Dermis blood vessel endothelial cell (primary cell): ENCODE data around the gene NOX5. TPM values are rescaled to one million over a fixed set of nuclear protein-coding genes. Genes with fewer than 3 reads are reported as not detected.
A peak's percentile ranks its signal among the peaks of the same experiment; 100 is the strongest.

Experiments used
- DNase-seq: peaks from one replicate; pipeline ENCODE4 v3.0.0; 2010
- total RNA-seq: library from RNA; depleted of rRNA; stranded (reverse); fragments of >200 nt; gene quantifications from 2 replicates; pipeline ENCODE4 v1.2.3, GENCODE V29; 2014

NOX5 gene
- total RNA-seq, 1 donor from 2014 or later = under 0.01 TPM

DNA sequence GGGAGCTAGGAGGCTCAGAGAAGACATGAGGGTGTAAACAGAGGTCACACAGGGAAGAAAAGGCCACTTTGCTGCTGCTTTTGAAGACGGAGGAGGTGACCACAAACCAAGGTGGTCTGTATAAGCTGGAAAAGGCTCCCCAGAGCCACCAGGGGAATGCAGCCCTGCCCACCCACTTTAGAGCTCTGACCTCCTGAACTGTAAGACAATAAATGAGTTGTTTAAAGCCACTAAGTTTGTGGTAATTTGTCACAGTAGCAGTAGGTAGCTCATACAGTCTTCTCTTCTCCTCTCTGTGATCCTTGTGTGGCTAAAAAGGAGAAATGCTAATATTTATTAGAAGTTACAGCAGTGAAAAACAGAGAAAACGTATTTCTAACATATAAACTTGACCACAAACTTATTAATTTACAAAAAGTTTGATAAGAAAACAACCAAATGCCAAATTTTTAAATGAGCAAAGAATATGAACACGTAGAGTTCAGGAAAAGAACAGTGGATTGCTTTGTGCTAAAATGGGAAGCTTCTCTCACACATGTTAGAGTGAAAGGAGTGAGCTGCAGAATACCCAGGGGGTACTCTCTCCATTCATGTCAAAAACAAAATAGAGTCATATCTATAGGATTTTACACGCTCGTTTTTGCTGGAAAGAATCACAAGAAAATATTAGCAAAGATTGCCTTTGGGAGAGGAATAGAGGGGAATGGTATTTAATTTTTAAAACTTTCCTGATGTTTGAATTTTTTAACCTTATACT, 71.0 kb downstream of the NOX5 start:
- DNase-seq = no peak

DNA sequence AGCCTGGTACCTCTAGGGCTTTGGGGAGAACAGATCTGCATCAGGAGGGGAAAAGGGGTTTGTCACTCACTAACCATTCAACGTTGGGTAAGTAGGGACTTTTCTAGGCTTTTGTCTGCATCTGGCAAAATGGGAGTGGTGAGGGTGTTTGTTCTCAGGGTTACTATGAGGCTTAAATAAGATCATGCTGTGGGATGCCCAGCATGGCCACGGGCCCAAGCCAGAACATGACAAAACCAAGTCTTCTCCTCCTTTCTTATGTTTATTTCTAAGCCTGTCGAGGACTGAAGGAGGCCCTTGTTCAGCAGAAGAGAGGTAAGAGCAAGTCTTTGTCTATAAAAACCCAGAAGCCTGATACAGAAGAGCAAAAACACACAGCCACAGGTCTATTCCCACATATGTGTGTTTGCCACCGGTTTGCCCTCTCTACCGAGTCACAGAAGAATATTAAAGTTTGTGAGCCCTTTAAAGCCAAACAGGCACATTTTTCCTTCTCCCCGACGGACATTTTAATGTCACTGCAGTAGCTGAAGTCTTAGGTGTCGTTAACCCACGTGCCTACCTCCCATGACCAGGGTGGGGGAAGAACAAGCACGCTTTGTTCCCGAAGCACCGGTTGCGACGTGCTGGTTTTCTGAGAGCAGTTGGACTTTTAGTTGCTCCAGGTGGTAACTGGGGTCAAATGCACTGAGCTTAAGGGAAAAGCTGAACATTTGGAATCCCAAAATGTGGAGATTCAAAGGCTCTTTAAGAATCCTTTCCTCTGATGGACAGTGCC, 72.1 kb downstream of the NOX5 start:
- DNase-seq = no peak

DNA sequence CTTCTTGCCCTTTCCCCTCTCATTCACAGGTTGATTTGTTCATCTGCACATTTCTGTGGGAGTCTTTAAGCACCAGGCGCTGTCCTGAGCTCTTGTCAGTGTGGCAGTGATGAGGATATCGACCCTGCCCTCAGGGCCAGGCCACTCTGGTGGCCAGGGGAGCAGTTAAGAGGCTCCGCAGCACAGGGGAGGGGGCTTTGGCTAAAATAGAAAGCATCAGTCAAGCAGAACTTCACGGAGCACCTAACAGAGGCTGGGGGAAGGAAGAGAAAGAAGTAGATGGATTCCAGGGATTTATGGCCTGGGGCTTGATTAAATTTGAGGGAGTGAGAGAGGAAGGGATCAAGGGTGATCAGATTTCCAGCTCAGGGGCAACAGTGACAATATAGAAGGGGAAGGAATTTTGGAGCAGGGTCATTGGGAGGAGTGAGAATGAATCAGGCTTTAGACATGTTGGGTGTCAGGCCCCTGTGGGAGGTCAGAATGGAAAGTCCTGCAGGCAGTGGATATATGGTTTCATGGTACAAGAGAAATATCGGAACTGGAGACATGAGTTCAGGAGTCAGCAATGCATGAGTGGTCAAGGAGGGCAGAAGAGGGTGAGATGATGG, 73.0 kb downstream of the NOX5 start:
- DNase-seq = no peak

DNA sequence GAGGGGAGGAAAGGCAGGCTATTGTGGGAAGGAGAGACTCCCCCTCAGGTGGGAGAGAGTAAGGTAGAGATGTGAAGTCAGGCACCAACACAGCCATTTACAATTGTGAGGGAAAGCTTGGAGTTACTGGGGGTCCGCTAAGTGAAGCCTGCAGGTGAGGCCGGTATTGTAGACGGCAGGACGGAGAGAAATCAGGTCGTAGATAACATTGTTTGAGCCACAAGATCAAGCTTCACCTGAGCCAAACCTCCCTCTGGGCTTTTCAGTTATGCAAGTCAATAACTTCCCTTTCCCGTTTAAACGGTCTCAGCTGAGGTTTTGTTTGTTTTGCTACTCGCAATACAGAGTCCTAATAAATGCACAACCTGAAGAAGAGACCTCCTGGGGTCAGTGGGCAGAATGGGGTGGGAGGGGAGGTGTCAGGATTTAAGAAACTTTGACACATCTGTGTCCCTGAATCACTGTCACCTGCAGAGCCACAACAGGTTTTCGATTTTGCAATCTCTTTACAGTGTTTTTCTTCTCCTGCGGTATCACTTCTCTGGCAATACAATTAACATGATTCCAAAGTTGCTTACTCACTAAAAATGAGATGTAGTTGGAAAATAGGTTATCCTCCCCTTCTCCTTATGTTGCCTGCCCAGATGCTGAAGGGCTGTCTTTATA, 73.9 kb downstream of the NOX5 start:
- DNase-seq = no peak

DNA sequence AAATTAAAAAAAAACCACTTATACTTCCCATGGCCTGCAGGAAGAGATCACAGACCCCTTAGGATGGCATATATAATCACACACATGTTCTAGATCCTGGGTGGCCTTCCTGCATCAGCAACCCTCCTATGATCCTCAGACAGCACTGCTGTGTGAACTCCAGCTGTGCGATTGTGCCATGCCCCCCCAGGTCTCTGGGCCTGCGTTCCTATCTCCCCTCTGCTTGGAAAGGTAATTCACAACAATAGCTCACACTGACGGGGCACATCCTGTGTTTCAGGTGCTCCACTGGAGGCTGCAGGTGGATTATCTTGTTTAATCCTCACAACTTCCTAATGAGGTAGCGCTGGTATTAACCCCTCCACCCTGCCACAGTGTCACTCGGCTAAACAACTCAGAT, 74.8 kb downstream of the NOX5 start:
- no peak for DNase-seq

DNA sequence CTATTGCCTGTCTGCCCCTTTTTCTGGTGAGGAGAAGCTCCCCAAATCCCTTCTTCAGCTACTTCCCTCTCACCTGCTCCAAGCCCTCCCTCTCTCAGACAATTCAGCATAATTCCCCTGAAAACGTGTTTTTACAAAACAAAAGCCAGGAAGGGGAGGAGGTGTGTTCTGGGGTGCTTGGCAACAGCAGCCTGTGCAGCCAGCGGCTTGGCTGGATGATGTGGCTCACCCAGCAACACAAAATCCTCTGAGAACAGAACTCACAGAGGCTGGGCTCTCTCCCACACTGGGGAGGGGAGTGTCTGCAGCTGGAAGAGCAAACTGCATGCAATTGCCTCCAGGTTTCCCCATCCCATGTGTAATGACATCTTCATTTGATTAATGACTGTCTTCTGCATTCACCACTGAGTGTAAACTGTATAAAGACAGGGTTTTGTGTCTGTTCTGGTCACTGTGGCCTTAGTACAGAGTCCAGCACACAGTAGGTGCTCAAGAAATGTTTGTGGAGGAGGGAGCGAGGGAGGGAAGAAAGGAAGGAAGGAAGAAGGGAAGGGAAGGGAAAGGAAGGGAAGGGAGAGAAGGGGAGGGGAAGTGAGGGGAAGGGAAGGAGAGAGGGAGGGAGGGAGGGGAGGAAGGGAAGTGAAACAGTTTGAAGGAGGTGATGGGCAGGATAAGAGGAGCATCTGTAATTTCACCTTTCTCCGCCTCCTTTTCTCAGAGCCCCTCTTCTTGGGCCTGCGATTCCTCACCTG, 75.9 kb downstream of the NOX5 start:
- DNase-seq = peak; percentile 34

DNA sequence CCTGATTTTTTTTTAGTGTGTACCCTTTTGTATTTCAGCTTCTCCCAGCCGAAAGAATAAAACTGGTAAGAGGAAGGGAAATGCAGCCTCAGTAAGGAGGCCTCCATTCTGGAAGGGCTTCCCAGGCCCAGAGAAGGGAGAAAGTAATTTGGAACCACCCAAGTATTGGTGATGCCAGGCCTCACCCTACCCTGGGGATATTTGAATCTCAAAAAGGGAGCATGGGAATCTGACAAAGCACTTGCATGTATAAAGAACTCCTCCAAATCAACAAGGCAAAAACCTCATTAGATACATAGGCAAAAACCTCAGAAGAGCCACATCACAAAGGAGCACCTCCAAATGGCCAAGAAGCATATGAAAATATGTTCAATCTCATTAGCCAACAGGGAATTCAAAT, 77.2 kb downstream of the NOX5 start:
- DNase-seq = no peak

DNA sequence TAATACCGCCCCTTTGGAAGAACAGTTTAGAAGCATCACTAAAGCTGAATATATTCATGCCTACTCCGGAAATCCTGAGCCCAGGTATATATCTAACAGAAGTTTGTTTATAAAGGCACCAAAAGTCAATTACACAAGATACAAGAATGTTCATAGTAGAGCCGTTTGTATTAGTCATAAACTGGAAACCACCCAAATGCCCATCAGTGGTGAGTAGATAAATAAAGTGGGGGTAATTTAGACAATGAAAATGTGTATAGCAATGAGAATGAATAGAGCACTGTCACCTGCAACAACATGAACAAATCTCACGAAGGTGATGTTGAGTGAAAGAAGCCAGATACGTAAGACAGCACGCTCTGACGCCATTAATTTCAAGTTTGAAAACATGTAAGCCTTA, 77.7 kb downstream of the NOX5 start:
- DNase-seq = peak; percentile 80

DNA sequence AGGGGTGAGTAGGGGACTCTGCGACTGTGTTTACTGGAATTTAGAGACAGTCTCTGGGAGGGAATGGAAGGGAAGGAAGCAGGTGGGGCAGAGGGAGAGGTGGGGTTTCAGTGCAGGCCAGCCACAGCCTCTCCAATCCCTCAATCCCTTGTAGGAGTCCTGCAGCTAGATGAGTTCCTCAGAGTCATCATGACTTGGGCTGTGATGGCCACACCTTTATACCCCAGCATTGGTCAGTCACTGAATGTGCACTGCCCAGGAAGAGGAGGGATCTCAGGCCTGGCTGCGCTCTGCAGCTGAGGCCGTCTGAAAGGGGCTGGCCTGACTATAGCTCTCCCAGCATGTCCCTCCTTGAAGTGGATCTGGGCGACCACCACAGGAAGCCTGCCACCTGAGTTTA, 78.6 kb downstream of the NOX5 start:
- DNase-seq = peak; percentile 82

DNA sequence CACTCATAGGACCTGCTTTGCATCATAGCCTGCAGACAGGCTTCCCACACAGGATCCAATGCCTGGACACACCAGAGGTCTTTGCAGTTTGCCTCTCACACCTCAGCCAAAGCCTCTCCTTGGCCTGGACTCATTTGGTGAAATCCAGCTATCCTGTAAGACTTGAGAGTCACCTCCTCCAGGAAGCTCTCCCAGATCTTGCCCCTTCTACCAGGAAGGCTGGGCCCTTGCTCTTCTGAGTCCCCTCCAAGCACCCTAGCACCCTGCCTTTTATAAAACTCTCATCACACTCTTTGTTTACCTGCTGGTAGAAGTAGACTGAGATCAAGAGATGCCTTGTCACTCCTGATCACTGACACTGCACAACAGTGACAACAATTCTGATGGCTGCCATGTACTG, 79.1 kb downstream of the NOX5 start:
- DNase-seq = no peak

DNA sequence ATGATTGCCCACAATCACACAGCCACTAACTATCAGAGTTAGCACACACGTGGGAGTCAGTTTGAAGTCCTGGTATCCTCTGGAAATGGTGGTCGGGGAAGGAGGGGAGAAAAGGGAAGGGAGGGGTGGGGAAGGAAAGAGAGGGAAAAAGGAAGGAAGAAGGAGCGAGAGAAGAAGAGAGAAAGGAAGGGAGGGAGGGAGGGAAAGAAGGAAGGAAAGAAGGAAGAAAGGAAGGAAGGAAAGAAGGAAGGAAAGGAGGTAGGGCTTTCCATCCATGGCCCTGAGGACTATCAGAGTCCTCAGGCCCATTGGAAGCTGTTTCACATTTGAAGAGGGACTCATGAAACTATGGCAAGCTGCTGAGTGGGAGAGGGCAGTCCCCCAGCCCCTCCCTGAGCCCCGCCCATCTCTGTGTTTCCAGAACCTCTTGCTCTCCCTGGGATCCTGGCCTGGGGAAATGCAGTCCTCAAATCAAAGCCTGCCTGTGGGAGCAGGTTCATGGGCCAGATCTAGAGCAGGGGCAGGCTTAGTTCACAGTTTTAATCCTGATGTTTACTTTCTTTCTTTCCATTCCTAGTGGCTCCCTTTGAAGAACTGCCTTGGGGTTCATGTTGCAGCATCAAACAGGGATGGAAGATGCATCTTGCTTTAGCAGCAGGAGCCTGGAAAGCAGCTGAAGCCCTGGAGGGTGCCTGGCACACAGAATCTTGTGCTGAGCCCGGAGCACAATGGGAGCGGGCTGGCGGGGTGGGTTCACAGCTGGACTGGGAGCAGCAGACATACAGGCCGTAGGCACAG, 79.8 kb downstream of the NOX5 start:
- DNase-seq = no peak

DNA sequence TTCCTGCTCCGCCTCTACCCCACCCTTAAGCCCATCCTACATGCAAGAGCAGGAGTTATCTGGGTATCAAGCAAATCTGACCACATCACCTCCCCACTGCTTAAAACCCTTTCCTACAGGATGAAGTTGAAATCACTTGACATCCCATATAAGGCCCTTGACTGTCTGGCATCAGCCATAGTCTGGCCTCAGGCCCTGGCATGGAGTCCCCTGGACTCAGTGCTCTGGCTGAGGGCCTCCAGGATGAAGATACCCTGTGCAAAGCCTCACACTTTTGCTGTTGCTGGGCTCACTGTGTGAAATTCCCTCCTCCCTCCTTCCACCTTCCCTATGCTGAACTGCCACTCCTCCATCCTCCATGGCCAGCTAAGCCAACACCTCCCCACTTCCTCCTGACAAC, 80.8 kb downstream of the NOX5 start:
- DNase-seq = no peak

DNA sequence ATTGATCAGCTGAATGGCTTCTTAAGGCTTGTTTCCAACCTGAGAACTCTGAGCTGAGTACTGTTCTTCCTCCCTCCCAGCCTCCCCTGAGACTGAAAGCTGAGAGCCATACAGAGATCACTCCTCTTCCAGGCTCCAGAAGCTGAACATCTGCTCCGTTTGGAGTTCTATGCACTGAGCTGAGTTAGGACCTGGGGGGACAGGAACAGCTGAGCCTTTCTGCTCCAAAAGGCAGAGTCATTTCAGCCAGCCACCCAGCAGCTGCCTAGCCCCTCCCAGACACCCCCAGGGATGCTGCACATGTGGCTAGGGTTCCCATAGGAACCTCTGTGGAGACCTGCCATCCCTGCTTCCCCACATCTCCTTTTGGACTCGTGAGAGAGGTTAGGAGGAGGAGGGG, 81.7 kb downstream of the NOX5 start:
- DNase-seq = no peak

DNA sequence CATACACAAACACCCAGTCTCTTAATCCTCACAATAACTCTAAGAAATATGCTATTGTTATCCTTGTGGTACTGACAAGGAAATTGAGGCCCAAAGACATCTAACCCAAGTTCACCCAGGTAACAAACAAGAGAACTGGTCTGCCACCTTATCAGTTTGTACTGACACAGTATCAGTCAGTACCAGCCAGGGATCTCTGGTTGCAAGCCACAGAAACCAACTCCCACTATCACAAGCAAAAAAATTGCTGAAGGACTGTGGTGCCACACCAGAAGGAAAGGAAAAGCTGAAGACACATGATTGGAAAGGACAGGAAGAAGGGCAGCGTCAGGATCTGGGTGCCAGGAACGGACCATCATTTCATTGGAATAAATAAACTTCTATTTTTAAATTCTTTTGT, 82.1 kb downstream of the NOX5 start:
- DNase-seq = no peak

DNA sequence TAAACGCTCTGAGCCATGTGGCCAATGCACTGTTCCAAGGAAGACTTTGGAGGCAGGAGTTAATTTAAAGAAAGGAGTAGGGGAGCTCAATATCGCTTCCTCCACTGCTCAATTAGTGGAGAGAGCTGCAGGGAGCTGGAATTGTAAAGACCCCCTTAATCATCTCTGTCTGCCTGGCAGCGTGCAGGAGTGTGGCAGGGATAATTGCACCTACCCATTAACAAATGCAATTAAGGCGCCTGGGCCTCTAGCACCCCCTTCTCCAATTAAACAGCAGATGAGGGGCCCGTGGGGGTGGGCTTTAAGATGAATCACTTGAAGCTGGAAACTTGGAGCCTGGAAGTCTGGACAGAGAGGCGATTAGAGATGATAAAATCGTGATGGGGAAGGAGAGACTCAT, 84.3 kb downstream of the NOX5 start:
- DNase-seq = no peak

DNA sequence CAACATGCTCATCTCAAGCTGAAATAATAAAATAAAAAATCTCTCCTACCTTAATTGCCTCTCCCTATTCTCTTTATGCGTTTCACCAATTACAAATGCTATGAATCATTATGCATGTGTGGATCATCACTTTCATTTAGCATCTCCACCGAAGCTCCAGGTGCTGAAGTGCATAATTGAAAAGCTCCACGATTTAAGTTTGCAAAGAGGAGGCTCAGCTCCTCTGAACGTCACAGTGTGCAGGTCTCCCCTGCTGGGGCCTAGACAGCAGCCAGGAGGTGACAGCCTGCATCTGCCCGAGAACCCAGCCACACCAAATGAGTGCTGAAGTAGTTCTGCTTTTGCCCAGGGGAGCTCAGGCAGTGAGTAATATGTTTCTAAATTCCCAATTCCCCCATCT, 85.4 kb downstream of the NOX5 start:
- DNase-seq = no peak

DNA sequence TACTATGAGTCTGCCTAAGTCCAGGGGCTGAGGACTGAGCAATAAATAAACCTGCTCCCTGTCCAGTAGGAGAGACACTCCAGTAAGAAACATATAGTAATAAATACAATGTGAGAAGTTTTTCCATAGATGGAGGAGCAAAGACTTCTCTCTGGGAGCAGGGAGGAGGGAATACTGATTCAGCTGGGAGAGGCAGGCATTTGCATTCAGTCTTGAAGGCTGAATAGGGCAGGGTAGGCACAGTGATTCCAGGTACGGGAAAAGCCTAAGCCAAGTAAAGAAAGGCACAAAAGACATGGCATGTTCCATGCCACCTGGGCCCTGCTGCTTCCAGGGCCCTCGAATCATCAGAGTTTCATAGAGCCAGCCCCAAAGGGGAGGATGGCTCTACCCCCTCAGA, 86.3 kb downstream of the NOX5 start:
- no peak for DNase-seq

DNA sequence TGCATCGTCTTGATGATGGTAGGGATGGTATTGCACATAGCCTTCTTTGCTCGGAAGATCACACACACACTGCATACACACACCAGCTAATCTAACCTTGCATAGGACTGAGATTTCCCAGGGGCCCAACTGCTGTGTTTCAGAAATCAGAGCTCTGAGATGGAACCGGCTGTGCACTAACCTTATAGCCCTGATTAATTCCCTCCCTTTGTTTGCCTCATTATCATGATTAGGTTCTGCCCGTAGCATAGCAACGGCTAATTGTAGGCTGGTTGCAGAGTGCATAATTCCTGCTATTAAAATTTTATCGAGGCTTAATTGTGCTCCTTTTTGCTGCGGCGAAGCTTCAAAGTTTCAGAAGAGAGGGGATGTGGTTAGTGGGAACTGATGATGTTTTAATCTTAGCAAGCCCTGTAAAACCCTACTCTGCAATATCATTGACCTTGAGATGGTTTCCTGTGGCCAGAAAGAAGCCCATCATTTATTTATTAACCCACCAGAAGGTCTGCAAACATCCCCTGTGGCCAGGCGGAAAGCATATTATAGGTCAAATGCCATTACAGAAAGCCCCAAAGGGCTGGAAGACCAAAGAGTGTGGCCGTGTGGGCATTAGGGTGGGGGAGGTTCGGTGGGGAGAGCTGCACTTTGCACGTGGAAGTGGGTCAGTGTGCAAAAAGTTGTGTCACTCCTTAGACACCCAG, 89.7 kb downstream of the NOX5 start:
- DNase-seq = no peak

DNA sequence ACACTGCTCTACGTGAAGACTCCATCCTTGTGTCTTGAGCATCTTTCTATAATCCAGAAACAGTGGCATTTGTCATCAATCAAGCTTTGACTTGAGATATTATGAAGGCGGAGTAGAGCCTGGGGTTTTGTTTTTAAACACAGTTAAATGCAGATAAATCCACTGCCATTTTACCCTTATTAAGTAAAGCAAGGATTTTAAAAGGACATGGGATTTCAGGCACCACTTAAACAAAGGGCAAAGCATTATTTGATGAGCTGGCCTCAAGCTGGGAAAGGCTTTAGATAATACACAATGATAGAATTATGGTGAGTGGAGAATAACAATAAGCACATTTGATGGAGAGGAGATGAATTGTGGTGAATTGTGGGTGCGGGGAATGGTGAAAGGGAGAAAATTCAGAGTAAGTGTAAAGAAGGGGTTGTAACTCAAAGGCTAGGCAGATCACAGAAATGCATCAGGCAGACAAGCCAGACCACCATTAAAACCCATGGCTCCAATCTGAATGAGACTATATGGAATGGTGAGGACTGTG, 91.0 kb downstream of the NOX5 start:
- DNase-seq = no peak

DNA sequence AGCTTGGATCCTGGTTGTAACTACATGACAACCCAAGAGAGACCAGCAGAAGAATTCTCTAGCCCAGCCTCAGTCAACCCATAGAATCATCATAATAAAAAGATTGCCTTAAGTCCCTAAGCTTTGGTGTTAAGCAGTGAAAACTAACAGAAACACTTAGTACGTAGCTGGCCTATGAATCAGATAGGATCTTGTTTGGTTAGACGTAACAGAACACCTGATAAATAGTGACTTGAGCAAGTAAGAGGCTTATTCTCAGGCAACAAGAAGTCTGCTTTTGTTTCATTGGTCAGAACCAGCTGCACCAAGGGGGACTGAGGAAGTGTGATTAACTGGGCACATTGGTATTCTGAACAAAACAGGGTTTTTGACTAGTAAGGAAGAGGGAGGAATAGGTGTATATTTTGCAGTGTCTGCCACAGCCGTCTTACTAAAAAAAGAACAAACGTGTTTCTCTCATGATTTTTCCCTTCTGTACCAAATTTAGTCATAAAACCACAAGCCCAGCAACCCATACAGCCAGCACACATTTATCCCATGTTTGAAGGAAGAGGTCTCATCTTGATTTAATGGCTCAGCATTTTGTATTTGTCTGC, 92.6 kb downstream of the NOX5 start:
- no peak for DNase-seq
